Glomerular visceral epithelial cell (primary cell): Measurements from ENCODE around the gene SGK1.
"Not testable (repeated sequence)": the region's sequence is repeated elsewhere in the genome, so short reads cannot be mapped to it uniquely, and the experiment has no call there.

ENCODE experiments used
- DNase-seq: peaks from one replicate; pipeline ENCODE4 v3.0.0-alpha.2; 2016; ENCODE audit errors: extremely low spot score

SGK1 gene

GRCh38 chr6:134304381-134304780 lies 13.5 kb downstream of the SGK1 start:
- DNase-seq = not testable (repeated sequence)

- no peak for DNase-seq
Observed at GRCh38 chr6:134303891-134304290, 14.0 kb downstream of the SGK1 start.

GRCh38 chr6:134299236-134299635 lies 18.7 kb downstream of the SGK1 start:
- DNase-seq = no peak

GRCh38 chr6:134296762-134297161 lies 21.1 kb downstream of the SGK1 start:
- DNase-seq = no peak

GRCh38 chr6:134295953-134296553 lies 21.9 kb downstream of the SGK1 start:
- DNase-seq = peak; percentile 95

GRCh38 chr6:134293659-134294161 lies 24.2 kb downstream of the SGK1 start:
- no peak for DNase-seq

GRCh38 chr6:134291156-134291555 lies 26.8 kb downstream of the SGK1 start:
- no peak for DNase-seq

GRCh38 chr6:134289204-134289575 lies 28.7 kb downstream of the SGK1 start:
- DNase-seq = no peak

- peak; percentile 76 for DNase-seq
Observed at GRCh38 chr6:134288538-134289203, 29.2 kb downstream of the SGK1 start.

GRCh38 chr6:134287859-134288537 lies 29.9 kb downstream of the SGK1 start:
- DNase-seq = no peak

GRCh38 chr6:134282816-134283215 lies 35.1 kb downstream of the SGK1 start:
- no peak for DNase-seq

- no peak for DNase-seq
Observed at GRCh38 chr6:134281388-134281787, 36.5 kb downstream of the SGK1 start.

GRCh38 chr6:134278000-134278399 lies 39.9 kb downstream of the SGK1 start:
- DNase-seq = no peak

- DNase-seq = not testable (repeated sequence)
Observed at GRCh38 chr6:134276891-134277377, 41.0 kb downstream of the SGK1 start.

- DNase-seq = no peak
Observed at GRCh38 chr6:134272374-134272773, 45.5 kb downstream of the SGK1 start.

- DNase-seq = no peak
Observed at GRCh38 chr6:134267917-134268361, 50.0 kb downstream of the SGK1 start.

- no peak for DNase-seq
Observed at GRCh38 chr6:134266776-134267175, 51.1 kb downstream of the SGK1 start.

- peak; percentile 36 for DNase-seq
Observed at GRCh38 chr6:134261766-134262165, 56.1 kb downstream of the SGK1 start.

GRCh38 chr6:134258849-134259306 lies 59.0 kb downstream of the SGK1 start:
- DNase-seq = no peak

GRCh38 chr6:134257516-134257915 lies 60.4 kb downstream of the SGK1 start:
- DNase-seq = no peak

GRCh38 chr6:134256862-134257261 lies 61.0 kb downstream of the SGK1 start:
- DNase-seq = no peak

- DNase-seq = not testable (repeated sequence)
Observed at GRCh38 chr6:134255280-134255679, 62.6 kb downstream of the SGK1 start.

- DNase-seq = no peak
Observed at GRCh38 chr6:134254118-134254517, 63.8 kb downstream of the SGK1 start.
